ENCODE data around the gene ADAM8. TPM values are rescaled to one million over a fixed set of nuclear protein-coding genes. Genes with fewer than 3 reads are reported as not detected.
A peak's percentile ranks its signal among the peaks of the same experiment; 100 is the strongest.

Gene ADAM8
- polyA plus RNA-seq, 1 experiment: 0.77 TPM

- H3K36me3 ChIP-seq (ENCODE audit: control insufficient read depth, insufficient read depth, low read length): peaks cover 43% of the 10 kb centered on the region
- CTCF ChIA-PET: interaction anchor here (1.0 kb wide), 1 partner anchor 11 kb away, joined by 6 read pairs; no protein-coding TSS in a partner anchor
- H3K4me3 ChIP-seq (ENCODE audit: low read depth, low read length): no peak overlapping the region
- no peak for TF ChIP-seq CTCF (IDR thresholded peaks at IDR 0.05; ENCODE audit: insufficient read depth, low read depth, low read length)
- H3K27me3 ChIP-seq (ENCODE audit: control insufficient read depth, insufficient read depth, low read length): no peaks in the 10 kb centered on the region
- DNase-seq (ENCODE audit: low read depth): no peak
- POLR2A ChIA-PET: no interaction called here
Observed at GRCh38 chr10:133295426-133296320, 19.0 kb upstream of the ADAM8 start.

- ChIA-PET POLR2A (interaction anchor here (0.6 kb wide), 1 partner anchor 264 kb away, joined by 4 read pairs; no protein-coding TSS in a partner anchor), CTCF (interaction anchor here (0.6 kb wide), 1 partner anchor 13 kb away, joined by 3 read pairs; no protein-coding TSS in a partner anchor)
- no peak for DNase-seq (ENCODE audit: low read depth)
- no peak for TF ChIP-seq CTCF (IDR thresholded peaks at IDR 0.05; ENCODE audit: insufficient read depth, low read depth, low read length)
- Histone ChIP-seq H3K27me3 (ENCODE audit: control insufficient read depth, insufficient read depth, low read length) (no peaks in the 10 kb centered on the region), H3K4me3 (ENCODE audit: low read depth, low read length) (no peak overlapping the region), H3K36me3 (ENCODE audit: control insufficient read depth, insufficient read depth, low read length) (peaks cover 45% of the 10 kb centered on the region)
Observed at GRCh38 chr10:133294189-133294588, 17.5 kb upstream of the ADAM8 start.

GRCh38 chr10:133293810-133294119 lies 17.1 kb upstream of the ADAM8 start:
- H3K4me3 ChIP-seq (ENCODE audit: low read depth, low read length): no peak overlapping the region
- ChIA-PET CTCF (interaction anchor here (0.6 kb wide), 1 partner anchor 14 kb away, joined by 3 read pairs; no protein-coding TSS in a partner anchor), POLR2A (no interaction called here)
- peaks cover 47% of the 10 kb centered on the region for H3K36me3 ChIP-seq (ENCODE audit: control insufficient read depth, insufficient read depth, low read length)
- no peak for TF ChIP-seq CTCF (IDR thresholded peaks at IDR 0.05; ENCODE audit: insufficient read depth, low read depth, low read length)
- no peak for DNase-seq (ENCODE audit: low read depth)
- H3K27me3 ChIP-seq (ENCODE audit: control insufficient read depth, insufficient read depth, low read length): no peaks in the 10 kb centered on the region

GRCh38 chr10:133292919-133293809 lies 16.5 kb upstream of the ADAM8 start:
- DNase-seq (ENCODE audit: low read depth): peak; percentile 52
- H3K4me3 ChIP-seq (ENCODE audit: low read depth, low read length): no peak overlapping the region

More at GRCh38 chr10:133292919-133293809, 16.5 kb upstream of the ADAM8 start:
- H3K27me3 ChIP-seq (ENCODE audit: control insufficient read depth, insufficient read depth, low read length): no peaks in the 10 kb centered on the region
- H3K36me3 ChIP-seq (ENCODE audit: control insufficient read depth, insufficient read depth, low read length): peaks cover 47% of the 10 kb centered on the region
- ChIA-PET POLR2A (no interaction called here), CTCF (interaction anchor here (0.5 to 0.8 kb wide), 5 partner anchors 9 to 150 kb away, joined by 3 to 7 read pairs (median 3); no protein-coding TSS in a partner anchor)
- no peak for TF ChIP-seq CTCF (IDR thresholded peaks at IDR 0.05; ENCODE audit: insufficient read depth, low read depth, low read length)
